Astrocyte (in vitro differentiated cells and primary cell): ENCODE measurements around the gene HTR3D. TPM values are rescaled to one million over a fixed set of nuclear protein-coding genes. Genes with fewer than 3 reads are reported as not detected.
A peak's percentile ranks its signal among the peaks of the same experiment; 100 is the strongest.

Experiments used
- DNase-seq: peaks from one replicate; pipeline ENCODE4 v3.0.0-alpha.2; 2010; ENCODE audit warnings: low read depth
- FAIRE-seq: peaks from 2 replicates; lab custom pipeline; 2011; peaks lifted over from hg19 to GRCh38; lab: Jason Lieb, UNC
- H2AFZ ChIP-seq: 2 replicates; pipeline ENCODE4 v1.6.0; 2012; ENCODE audit warnings: low read depth, low read length, inconsistent platforms
- H3K27ac ChIP-seq: 2 replicates; pipeline ENCODE4 v1.5.1; 2011; ENCODE audit warnings: low read depth, low read length, inconsistent platforms
- H3K27me3 ChIP-seq: 2 replicates; pipeline ENCODE4 v1.6.0; 2011; ENCODE audit warnings: low read length, inconsistent platforms; ENCODE audit not compliant: insufficient read depth
- H3K36me3 ChIP-seq: 2 replicates; pipeline ENCODE4 v1.5.1; 2011; ENCODE audit warnings: low read length, inconsistent platforms; ENCODE audit not compliant: insufficient read depth
- H3K4me1 ChIP-seq: 2 replicates; pipeline ENCODE4 v1.5.1; 2011; ENCODE audit warnings: low read length, inconsistent platforms; ENCODE audit not compliant: insufficient read depth
- H3K4me2 ChIP-seq: 2 replicates; pipeline ENCODE4 v1.6.0; 2012; ENCODE audit warnings: low read length, inconsistent platforms
- H3K4me3 ChIP-seq: 2 replicates; pipeline ENCODE4 v1.5.1; 2011; ENCODE audit warnings: low read depth, mild to moderate bottlenecking, low read length, inconsistent platforms; ENCODE audit not compliant: insufficient read depth
- H3K79me2 ChIP-seq: 2 replicates; pipeline ENCODE4 v1.6.0; 2012; ENCODE audit warnings: mild to moderate bottlenecking, low read length, inconsistent platforms; ENCODE audit not compliant: insufficient read depth
- H3K9ac ChIP-seq: 2 replicates; pipeline ENCODE4 v1.6.0; 2012; ENCODE audit warnings: mild to moderate bottlenecking, low read length, inconsistent platforms
- H3K9me3 ChIP-seq: 2 replicates; pipeline ENCODE4 v1.5.1; 2012; ENCODE audit warnings: low read depth, mild to moderate bottlenecking, low read length, inconsistent platforms; ENCODE audit not compliant: insufficient read depth
- H4K20me1 ChIP-seq: 2 replicates; pipeline ENCODE4 v1.6.0; 2012; ENCODE audit warnings: low read length, inconsistent platforms; ENCODE audit not compliant: insufficient read depth
- H3K27ac Mint-ChIP-seq: one replicate; pipeline ENCODE4 v1.8.0; 2021; ENCODE audit warnings: mild to moderate bottlenecking, mixed read lengths; ENCODE audit not compliant: unreplicated experiment
- H3K27me3 Mint-ChIP-seq: one replicate; pipeline ENCODE4 v1.8.0; 2021; ENCODE audit warnings: low read depth, mixed read lengths; ENCODE audit not compliant: unreplicated experiment
- H3K36me3 Mint-ChIP-seq: one replicate; pipeline ENCODE4 v1.8.0; 2021; ENCODE audit warnings: low read depth, mixed read lengths; ENCODE audit not compliant: unreplicated experiment
- H3K4me1 Mint-ChIP-seq: one replicate; pipeline ENCODE4 v1.8.0; 2021; ENCODE audit warnings: low read depth, mixed read lengths; ENCODE audit not compliant: unreplicated experiment
- H3K4me3 Mint-ChIP-seq: one replicate; pipeline ENCODE4 v1.8.0; 2021; ENCODE audit warnings: mild to moderate bottlenecking, moderate library complexity, mixed read lengths; ENCODE audit not compliant: unreplicated experiment
- H3K9me3 Mint-ChIP-seq: one replicate; pipeline ENCODE4 v1.8.0; 2021; ENCODE audit warnings: mild to moderate bottlenecking, mixed read lengths; ENCODE audit not compliant: unreplicated experiment
- EZH2 ChIP-seq: IDR thresholded peaks from 2 replicates; pipeline ENCODE4 v1.6.1; 2012; ENCODE audit warnings: mild to moderate bottlenecking, low read length, inconsistent platforms; ENCODE audit not compliant: insufficient read depth
- total RNA-seq: library from RNA; stranded (reverse); gene quantifications from 2 replicates; pipeline ENCODE4 v1.2.1, GENCODE V29; 2021
- TF ChIP-seq, protein P1 (sequence below): IDR thresholded peaks from 2 replicates; pipeline ENCODE4 v1.5.1; 2011; ENCODE audit warnings: low read depth, mild to moderate bottlenecking, inconsistent platforms, low read length, moderate library complexity; ENCODE audit not compliant: insufficient read depth

Gene HTR3D
- total RNA-seq, 1 donor from 2014 or later, result not detected

DNA sequence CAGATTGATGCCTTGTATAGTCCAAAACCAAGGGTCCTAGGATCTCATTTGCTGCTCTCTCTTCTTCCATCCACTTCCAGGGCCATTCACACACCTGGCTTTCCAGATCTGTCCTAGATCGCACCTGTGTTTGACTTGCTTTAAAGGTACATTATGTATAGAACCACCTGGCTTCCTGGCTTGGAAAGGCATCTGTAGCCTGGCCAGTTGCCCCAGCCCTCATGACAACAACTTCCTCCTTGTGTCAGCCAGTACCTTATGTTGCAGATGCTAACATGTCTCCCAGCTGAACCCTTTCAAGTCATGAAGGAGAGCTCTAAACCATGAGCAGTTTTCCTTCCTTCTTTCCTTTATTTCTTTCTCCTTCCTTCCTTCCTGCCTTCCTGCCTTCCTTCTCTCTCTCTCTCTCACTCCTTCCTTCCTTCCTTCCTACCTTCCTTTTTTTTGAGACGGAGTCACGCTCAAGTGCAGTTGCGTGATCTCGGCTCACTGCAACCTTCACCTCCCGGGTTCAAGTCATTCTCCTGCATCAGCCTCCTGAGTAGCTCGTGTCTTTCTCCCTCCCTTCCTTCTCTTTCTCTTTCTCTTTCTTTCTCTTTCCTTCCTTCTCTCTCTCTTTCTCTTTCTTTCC lies 18.8 kb downstream of the HTR3D start:
- H3K9ac ChIP-seq, result no peak overlapping the region
- no peaks in the 10 kb centered on the region for H4K20me1 ChIP-seq
- H3K4me2 ChIP-seq, result no peak overlapping the region
- H3K27ac Mint-ChIP-seq, result no peak overlapping the region
- H3K4me3 ChIP-seq, result no peak overlapping the region
- FAIRE-seq (no peak), DNase-seq (no peak)
- H3K36me3 Mint-ChIP-seq, result no peaks in the 10 kb centered on the region
- peaks cover 10% of the 10 kb centered on the region for H3K27me3 ChIP-seq
- H3K27me3 Mint-ChIP-seq, result peaks cover 26% of the 10 kb centered on the region
- no peaks in the 10 kb centered on the region for H3K79me2 ChIP-seq
- H2AFZ ChIP-seq, result no peak overlapping the region
- no peaks in the 10 kb centered on the region for H3K4me1 ChIP-seq
- no peaks in the 10 kb centered on the region for H3K9me3 Mint-ChIP-seq
- no peaks in the 10 kb centered on the region for H3K4me1 Mint-ChIP-seq
- no peak overlapping the region for H3K27ac ChIP-seq
- H3K4me3 Mint-ChIP-seq, result no peak overlapping the region
- no peaks in the 10 kb centered on the region for H3K36me3 ChIP-seq
- H3K9me3 ChIP-seq, result no peaks in the 10 kb centered on the region
- TF ChIP-seq, protein P1, sequence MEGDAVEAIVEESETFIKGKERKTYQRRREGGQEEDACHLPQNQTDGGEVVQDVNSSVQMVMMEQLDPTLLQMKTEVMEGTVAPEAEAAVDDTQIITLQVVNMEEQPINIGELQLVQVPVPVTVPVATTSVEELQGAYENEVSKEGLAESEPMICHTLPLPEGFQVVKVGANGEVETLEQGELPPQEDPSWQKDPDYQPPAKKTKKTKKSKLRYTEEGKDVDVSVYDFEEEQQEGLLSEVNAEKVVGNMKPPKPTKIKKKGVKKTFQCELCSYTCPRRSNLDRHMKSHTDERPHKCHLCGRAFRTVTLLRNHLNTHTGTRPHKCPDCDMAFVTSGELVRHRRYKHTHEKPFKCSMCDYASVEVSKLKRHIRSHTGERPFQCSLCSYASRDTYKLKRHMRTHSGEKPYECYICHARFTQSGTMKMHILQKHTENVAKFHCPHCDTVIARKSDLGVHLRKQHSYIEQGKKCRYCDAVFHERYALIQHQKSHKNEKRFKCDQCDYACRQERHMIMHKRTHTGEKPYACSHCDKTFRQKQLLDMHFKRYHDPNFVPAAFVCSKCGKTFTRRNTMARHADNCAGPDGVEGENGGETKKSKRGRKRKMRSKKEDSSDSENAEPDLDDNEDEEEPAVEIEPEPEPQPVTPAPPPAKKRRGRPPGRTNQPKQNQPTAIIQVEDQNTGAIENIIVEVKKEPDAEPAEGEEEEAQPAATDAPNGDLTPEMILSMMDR, result no peak

DNA sequence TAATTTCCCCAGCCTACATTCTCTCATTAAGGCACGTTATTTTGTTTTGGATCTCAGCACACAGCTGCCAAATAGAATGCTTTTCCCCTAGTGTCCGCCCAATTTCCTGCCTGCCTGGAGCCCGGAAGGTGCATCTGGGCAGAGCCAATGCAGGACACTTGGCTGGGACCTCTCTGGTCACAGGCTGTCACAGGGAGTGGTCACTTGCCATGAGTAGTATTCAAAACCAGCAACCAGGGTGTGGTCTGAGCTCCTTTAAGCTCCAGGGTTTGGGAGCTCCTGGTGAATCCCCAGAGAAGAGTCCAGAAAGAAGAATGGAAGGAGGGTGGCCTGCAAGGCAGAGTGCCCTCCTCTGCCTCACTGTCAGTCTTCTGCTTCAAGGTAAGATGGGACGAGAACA lies 21.2 kb downstream of the HTR3D start, which contains the start of gene HTR3C:
Gene HTR3C (plus strand): TSS at position 281 of the 400 bp plus-strand sequence. CDS start 34 bp downstream, at position 315.
- Histone ChIP-seq H3K9me3 (no peaks in the 10 kb centered on the region), H3K9ac (no peak within 1 kb of the TSS), H3K4me1 (no peaks in the 10 kb centered on the region), H4K20me1 (no peaks in the 10 kb centered on the region), H3K4me3 (no peak within 1 kb of the TSS), H3K4me2 (no peak within 1 kb of the TSS), H3K27ac (no peak within 1 kb of the TSS), H3K27me3 (peaks cover 10% of the 10 kb centered on the region), H2AFZ (no peak within 1 kb of the TSS), H3K36me3 (no peaks in the 10 kb centered on the region), H3K79me2 (no peaks in the 10 kb centered on the region)
- Mint-ChIP-seq H3K9me3 (no peaks in the 10 kb centered on the region), H3K4me1 (no peaks in the 10 kb centered on the region), H3K27ac (no peak within 1 kb of the TSS), H3K36me3 (no peaks in the 10 kb centered on the region), H3K4me3 (no peak within 1 kb of the TSS), H3K27me3 (peaks cover 24% of the 10 kb centered on the region)
- TF ChIP-seq EZH2, result no peak
- DNase-seq (no peak), FAIRE-seq (no peak)

DNA sequence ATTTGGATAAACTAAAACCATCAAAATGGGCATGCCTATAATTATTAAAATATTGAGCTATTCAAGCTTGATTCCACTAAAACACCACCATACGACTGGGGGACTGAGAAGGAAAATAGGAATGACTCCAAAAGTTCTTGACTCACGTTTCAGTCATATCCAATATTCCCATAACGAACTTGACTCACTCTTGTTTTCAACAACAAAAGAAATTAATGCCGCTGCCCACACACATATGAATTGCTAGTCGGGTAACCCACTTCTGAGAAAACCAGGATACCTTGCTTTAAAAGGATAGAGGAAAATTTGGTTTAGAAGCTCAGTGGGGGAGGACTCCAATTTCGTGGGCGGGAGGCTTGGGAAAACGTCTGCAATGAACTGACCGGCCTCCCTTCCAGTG lies 26.5 kb downstream of the HTR3D start:
- Histone ChIP-seq H4K20me1 (no peaks in the 10 kb centered on the region), H3K79me2 (no peaks in the 10 kb centered on the region), H3K4me3 (no peak overlapping the region), H3K4me1 (peaks cover 4% of the 10 kb centered on the region), H3K27me3 (peaks cover 2% of the 10 kb centered on the region), H2AFZ (peak overlapping the region; percentile 60), H3K9me3 (no peaks in the 10 kb centered on the region), H3K36me3 (no peaks in the 10 kb centered on the region), H3K27ac (no peak overlapping the region), H3K4me2 (peak overlapping the region; percentile 65), H3K9ac (no peak overlapping the region)
- no peak overlapping the region for H3K4me3 Mint-ChIP-seq
- no peak overlapping the region for H3K27ac Mint-ChIP-seq
- H3K36me3 Mint-ChIP-seq, result no peaks in the 10 kb centered on the region
- peaks cover 22% of the 10 kb centered on the region for H3K27me3 Mint-ChIP-seq
- H3K4me1 Mint-ChIP-seq, result no peaks in the 10 kb centered on the region
- peak; percentile 30 for DNase-seq
- TF ChIP-seq EZH2, result no peak
- TF ChIP-seq, protein P1, result no peak
- no peak for FAIRE-seq
- no peaks in the 10 kb centered on the region for H3K9me3 Mint-ChIP-seq
